HG02938 (cell line): ENCODE data around the gene RRAS.
"Not testable (repeated sequence)": the region's sequence is repeated elsewhere in the genome, so short reads cannot be mapped to it uniquely, and the experiment has no call there.

Experiments
- ATAC-seq: cut with Tn5 transposase; IDR thresholded peaks from one replicate; pipeline ENCODE4 v1.9.1; 2021; ENCODE audit warnings: mild to moderate bottlenecking, moderate library complexity; ENCODE audit not compliant: unreplicated experiment

RRAS gene

DNA sequence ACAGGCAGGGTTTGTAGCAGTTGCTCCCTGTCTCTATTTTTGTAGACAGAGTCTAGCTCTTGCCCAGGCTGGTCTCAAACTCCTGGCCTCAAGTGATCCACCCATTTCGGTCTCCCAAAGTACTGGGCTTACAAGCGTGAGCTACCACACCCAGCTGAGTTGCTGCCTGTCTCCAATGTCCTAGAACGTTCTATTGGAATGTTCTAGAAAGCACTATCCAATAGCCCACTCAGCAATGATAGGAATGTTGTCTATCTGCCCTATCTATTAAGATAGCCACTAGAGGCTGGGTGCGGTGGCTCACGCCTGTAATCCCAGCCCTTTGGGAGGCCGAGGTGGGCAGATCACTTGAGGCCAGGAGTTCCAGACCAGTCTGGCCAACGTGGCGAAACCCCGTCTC lies 6.7 kb downstream of the RRAS start:
- not testable (repeated sequence) for ATAC-seq

DNA sequence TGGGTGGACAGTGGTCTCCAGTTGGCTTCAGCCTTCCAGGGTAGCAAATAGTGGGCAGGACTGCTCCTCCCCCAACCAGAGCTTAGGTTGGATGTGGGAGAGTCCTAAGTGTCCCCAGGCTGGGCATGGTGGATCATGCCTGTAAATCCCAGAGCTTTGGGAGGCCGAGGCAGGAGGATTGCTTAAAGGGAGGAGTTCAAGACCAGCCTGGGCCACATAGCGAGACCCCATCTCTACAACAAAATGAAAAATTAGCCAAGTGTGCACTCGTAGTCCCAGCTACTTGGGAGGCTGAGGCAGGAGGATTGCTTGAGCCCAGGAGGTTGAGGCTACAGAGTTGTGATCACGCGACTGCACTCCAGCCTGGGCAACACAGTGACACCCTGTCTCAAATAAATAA lies 7.4 kb downstream of the RRAS start:
- no peak for ATAC-seq

DNA sequence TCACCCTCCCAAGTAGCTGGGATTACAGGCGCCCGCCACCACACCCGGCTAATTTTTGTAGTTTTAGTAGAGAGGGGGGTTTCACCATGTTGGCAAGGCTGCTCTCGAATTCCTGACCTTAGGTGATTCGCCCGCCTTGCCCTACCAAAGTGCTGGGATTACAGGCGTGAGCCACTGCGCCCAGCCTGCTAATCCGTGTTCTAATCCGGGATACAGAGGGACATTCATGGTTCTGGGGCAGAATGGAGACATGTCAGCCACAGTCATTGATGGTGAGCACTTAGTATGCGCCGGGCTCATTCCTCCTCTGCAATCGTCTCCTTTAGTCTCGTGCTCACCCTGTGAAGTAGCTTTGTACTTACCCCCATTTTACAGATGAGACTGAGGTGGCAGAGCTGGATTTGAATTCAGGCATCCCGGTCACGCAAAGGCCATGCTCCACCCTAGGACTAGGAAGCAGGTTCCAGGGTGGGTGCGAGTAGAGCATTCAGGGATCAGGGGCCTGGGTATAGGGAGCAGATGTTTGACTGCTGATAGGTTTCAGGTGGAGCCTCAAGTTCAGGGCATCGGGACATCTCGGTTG lies 8.2 kb downstream of the RRAS start:
- no peak for ATAC-seq

DNA sequence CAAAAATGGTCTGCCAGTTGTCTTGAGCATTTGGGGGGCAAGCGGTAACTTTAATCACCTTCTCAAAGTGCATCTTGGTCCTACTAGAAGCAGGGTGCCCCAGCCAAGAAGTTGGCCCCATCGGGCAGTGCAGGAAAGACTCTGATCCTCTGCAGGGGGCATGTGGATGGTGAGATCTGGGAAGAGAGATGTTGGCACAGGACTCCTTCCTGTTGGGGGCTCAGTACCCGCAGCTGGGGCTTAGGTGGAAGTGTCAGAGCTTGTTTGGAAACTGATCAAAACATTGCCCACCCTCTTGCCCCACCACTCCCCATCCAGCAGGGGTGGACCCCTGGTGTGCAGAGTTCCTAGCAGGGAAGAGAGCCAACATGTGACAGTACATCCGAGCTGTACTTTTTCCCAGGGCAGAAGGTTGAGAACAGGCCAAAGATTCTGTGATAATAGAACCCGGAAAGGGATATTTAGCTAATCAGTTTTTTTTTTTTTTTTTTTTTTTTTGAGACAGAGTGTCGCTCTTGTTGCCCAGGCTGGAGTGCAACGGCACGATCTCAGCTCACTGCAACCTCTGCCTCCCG lies 8.8 kb downstream of the RRAS start:
- no peak for ATAC-seq

DNA sequence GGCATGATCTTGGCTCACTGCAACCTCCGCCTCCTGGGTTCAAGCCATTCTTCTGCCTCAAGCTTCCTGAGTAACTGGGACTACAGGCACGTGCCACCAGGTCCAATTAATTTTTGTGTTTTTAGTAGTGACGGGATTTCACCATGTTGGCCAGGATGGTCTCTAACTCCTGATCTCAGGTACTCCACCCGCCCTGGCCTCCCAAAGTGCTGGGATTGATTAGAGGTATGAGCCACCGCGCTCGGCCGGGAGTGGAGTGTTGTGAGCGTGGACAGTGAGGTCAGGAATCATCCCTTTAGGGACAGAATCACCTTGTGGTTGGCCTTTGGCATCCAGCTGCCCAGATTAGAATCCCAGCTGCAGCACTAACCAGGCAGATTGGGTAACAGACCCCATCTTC lies 10.3 kb downstream of the RRAS start:
- ATAC-seq: no peak

DNA sequence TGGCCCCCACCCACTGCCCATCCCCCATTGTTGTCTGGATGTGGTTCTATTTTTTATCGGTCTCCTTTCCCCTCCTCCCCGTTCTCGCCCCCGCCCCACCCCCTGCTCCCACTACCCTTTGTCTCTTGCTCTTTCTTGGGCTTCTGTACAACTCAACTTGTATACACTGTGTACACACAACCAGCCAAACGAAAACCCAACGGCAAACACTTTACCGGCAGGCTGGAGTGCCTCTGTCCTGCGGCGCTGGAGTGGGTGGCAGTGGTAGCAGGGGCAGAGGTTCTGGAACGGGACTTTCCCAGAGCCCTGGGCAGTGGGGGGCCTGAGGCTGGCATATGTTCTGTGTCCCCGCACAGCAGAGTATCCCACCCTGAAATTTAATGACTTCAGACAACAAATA lies 13.7 kb downstream of the RRAS start:
- ATAC-seq: no peak

DNA sequence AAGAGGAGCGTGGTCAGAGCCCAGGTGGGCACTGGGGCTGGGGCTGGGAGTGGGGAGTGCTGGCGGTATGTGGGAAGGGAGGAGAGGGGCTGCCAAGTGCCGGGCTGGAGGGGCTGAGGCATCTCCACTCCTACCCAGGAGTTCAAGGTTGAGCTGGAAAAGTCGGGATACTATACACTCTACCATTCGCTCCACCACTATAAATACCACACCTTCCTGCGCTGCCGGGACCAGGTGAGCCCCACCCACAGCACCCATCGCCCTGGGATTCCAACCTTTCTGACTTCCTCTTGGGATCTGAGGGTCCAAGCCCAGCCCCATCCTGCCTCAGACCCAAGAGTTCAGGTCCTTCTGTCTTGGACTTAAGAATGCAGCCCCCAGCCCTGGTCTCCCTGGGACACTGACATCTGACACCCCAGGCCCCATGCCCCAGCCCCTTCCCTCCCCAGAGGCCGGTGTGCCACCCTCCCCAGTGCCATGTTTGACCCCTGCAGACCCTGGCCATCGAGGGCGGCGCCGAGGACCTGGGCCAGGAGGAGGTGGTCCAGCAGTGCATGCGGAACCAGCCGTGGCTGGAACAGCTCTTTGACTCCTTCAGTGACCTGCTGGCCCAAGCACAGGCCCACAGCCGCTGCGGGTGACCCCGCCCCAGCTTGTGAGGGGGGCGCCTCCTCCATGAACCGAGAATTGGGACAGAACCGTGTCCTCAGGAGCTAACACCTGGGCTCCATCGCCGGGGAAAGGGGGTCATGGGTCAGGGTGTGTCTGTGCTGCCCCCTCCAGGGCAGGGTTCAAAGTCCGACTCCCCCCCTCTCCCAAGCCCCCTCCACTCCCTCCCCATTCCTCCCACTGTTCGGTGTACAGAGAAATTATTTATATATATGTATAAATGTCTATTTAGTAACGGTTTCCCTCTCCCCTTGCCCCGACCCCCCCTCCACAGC lies 14.7 kb downstream of the RRAS start:
- ATAC-seq: no peak

DNA sequence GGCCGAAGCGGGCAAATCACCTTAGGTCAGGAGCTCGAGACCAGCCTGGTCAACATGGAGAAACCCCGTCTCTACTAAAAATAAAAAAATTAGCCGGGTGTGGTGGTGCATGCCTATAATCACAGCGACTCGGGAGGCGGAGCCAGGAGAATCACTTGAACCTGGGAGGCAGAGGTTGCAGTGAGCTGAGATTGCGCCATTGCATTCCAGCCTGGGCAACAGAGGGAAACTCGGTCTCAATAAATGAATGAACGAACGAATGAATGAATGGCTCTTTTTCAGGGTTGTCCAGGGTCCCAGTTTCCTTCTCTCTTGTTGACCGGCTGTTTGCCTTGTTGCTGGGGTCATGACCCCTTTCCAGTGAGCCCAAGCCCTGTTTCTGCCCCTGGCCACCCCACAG lies 22.1 kb downstream of the RRAS start:
- not testable (repeated sequence) for ATAC-seq

DNA sequence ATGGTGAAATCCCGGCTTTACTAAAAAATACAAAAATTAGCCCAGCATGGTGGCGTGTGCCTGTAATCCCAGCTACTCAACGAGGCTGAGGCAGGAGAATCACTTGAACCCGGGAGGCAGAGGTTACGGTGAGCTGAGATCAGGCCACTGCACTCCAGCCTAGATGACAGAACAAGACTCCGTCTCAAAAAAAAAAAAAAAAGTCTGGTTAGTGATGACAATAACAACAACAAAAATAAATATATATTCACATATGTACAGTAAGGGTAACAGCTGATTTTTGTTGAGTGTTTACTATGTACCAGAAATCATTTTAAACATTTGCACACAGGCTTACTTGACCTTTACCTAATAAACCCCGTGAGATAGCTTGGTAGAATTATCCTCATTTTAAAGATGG lies 23.0 kb downstream of the RRAS start:
- no peak for ATAC-seq

DNA sequence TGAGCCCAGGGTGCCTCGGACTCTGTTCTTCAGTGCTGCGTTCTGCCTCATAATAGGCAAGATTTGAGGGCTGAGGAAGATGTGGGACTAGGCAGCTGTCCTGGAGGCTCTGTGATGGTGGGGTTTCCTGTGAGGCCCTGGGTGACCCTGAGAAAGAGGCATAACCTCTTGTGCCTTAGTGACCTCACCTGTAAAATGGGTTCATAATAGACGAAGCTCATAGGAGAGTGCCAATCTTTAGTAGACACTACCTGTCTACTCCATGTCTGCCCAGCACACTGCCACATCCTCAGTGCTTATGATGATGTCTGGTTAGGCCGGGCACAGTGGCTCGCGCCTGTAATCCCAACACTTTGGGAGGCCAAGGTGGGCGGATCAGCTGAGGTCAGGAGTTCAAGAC lies 23.4 kb downstream of the RRAS start:
- ATAC-seq: no peak

DNA sequence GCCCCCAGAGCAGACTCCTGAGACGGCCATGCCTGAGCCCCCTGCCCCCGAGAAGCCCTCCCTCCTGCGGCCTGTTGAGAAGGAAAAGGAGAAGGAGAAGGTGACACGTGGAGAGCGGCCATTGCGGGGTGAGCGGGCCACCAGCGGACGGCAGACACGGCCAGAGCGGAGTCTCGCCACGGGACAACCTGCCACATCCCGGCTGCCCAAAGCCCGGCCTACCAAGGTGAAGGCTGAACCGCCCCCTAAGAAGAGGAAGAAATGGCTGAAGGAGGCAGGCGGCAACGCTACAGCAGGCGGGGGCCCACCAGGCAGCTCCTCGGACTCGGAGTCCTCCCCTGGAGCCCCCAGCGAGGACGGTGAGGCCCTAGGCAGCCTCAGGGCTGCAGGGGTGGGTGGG lies 24.1 kb downstream of the RRAS start:
- ATAC-seq: no peak

DNA sequence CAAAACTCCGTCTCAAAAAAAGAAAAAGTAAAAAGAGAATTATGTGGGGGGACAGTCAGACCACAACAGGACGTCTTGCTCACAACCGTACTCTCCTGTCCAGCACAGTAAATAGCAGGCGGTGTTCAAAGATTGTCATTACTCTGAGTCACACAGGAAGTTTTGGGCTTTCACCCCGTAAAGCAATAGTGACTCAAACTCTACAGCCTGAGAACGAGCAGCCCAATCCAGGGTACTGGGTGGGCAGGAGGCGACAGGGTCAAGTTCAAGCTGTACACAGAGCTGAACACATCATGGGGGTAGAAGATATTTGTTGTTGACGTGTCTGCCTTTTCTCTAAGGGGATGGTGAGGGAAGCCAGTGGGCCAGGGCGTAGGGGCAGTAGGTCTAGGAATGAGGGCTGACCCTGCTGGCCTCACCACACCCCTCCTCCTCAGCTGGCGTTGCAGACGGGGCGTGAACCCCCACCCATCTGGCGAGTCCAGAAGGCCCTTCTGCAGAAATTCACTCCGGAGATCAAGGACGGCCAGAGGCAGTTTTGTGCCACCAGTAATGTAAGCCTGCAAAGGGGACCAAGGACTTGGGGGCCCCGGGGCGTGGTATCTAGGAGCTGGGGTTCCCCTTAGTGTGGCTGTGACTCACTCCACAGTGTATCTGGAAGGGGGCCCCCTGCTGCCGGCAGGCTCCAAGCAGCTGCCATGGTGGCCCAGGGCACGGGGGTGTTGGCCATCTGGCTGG lies 25.7 kb downstream of the RRAS start:
- no peak for ATAC-seq

DNA sequence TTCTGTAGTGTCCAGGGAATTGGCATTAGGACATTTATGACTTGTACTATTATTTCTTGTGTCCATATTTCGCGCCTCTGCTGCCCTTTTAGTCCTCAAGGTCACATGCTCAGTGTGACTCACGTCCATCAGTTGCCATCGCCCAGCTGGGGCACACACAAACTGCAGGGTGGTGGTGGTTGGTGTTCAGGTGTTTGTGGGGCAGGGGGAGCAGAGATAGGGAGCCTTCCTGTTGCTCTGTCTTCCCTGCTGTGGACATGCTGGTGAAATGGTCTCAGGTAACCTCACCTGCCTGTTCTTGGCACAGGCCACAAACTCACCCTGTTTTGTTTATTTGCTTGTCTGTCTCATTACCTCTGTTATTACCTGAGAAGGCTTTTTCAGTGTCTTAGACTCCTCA lies 26.6 kb downstream of the RRAS start:
- ATAC-seq: no peak

DNA sequence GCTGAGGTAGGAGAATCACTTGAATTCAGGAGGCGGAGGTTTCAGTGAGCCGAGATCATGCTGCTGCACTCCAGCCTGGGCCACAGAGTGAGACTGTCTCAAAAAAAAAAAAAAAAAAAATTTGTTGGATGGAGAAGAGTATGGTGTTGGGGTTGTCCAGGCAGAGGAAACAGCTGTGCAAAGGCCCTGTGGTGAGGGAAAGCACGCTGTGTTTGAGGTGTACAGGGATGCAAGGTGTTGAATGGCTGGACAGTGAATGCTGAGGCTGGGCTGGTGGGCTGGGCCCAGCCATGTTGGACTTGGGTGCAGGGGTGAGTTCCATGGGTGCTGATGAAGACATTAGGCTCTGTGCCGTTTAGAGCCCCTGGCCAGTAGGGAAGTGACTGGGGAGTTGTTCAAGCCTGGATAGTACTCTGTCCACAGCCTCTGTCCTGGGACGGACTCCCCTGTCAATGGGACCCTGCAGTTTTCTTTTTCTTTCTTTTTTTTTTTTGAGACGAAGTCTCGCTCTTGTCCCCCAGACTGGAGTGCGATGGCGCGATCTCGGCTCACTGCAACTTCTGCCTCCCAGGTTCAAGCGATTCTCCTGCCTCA lies 30.3 kb downstream of the RRAS start:
- ATAC-seq: no peak

DNA sequence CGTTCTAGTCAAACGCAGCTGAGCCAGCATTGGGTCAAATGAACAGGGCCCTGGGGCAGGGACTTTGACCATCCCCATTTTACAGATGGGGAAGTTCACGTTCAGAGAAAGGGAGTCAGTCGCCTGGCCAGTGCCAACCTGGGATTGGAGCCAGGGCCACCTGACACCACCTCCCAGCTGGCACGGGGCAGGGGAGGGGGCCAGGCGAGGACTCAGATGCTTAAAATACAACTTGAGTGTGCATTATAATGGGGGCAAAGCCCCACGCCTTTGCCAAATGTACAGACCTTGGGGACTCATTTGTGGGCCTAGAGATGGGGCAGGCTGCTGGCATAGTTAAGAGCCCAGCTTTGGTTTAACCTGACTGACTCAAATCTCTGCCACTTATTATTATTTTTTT lies 34.3 kb downstream of the RRAS start:
- no peak for ATAC-seq

DNA sequence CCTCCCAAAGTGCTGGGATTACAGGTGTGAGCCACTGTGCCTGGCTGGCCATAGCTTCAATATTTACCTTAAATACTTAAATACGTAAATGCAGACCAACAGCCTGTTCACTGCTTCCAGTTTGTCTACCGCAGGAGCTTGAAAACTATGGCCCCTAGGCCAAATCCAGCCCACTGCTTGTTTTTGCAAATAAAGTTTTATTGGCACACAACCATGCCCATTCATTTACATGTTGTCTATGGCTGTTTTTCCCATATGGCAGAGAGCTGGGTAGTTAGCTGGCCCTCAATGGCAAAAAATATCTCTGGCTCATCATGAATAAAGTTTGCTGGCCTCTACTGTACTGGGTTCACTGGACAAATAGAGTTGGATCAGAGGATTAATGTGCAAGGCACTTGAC lies 37.1 kb downstream of the RRAS start:
- no peak for ATAC-seq

DNA sequence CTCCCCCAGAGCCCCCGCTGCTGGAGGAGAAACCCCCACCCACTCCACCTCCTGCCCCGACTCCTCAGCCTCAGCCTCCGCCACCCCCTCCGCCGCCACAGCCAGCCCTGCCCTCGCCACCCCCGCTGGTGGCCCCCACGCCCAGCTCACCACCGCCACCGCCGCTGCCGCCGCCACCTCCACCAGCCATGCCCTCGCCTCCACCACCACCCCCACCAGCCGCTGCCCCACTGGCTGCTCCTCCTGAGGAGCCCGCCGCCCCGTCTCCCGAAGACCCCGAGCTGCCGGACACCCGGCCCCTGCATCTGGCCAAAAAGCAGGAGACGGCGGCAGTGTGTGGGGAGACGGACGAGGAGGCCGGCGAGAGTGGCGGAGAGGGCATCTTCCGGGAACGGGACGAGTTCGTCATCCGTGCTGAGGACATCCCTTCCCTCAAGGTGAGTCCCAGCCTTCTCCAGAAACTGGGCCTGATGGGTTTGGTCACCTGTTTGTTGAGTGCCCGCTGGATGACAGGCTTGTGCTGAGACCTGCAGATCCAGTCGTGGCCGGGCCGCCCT lies 38.4 kb downstream of the RRAS start:
- ATAC-seq: no peak

DNA sequence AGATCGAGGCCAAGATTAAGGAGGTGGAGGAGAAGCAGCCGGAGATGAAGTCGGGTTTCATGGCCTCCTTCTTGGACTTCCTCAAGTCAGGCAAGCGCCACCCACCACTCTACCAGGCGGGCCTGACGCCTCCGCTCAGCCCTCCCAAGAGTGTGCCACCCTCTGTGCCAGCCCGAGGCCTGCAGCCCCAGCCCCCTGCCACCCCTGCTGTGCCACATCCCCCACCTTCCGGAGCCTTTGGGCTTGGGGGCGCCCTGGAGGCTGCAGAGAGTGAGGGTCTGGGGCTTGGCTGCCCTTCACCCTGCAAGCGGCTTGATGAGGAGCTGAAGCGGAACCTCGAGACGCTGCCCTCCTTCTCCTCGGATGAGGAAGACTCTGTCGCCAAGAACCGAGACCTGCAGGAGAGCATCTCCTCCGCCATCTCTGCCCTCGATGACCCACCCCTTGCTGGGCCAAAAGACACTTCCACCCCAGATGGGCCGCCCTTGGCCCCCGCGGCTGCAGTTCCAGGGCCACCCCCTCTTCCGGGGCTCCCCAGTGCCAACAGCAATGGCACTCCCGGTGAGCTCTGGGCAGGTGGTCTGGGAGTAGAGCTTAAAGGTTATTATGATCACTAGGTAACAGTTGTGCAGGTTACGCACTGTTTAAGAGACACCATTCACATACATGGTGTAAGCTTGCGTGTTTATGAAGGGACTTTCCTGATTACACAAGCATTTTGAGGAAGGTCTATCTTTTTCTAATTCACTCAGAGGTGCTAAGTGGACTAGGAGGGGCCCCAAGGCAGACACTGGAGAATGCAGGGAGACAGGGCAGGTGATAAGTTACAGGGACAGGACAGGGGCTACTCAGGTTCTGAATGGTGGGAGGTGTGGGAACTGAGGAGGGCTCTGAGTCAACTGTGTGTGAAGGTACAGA lies 40.3 kb downstream of the RRAS start:
- no peak for ATAC-seq

DNA sequence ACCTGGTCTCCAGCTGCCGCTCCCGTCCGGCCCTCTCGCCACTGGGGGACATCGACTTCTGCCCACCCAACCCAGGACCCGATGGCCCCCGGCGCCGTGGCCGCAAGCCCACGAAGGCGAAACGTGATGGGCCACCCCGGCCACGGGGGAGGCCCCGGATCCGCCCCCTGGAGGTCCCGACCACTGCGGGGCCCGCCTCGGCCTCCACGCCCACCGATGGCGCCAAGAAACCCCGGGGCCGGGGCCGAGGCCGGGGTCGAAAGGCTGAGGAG lies 42.3 kb downstream of the RRAS start:
- ATAC-seq: no peak
